ENCODE measurements around the gene TXNRD2. TPM values are rescaled to one million over a fixed set of nuclear protein-coding genes. Genes with fewer than 3 reads are reported as not detected.
"Not testable (repeated sequence)": the region's sequence is repeated elsewhere in the genome, so short reads cannot be mapped to it uniquely, and the experiment has no call there.

The TXNRD2 gene
- total RNA-seq, 1 experiment from 2014 or later: 39.9 TPM

DNA sequence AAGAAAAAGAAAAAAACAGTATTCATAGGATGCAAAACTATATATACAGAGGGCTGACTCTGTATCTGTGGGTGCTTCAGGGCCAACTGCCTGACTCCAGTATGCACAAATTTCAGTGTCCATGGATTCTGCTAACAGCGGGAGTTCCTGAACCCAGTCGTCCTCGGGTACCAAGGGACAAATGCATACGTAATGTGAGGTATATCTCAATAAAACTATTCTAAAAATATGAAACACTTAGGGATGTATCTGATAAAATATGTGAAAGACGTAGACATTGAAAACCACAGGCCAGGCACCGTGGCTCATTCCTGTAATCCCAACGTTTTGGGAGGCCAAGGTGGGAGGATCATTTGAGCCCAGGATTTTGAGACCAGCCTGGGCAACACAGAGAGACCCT is 13.9 kb downstream of the TXNRD2 start:
- no peaks in the 10 kb centered on the region for H3K9me3 Mint-ChIP-seq (ENCODE audit: unreplicated experiment)
- TF ChIP-seq, protein P1, sequence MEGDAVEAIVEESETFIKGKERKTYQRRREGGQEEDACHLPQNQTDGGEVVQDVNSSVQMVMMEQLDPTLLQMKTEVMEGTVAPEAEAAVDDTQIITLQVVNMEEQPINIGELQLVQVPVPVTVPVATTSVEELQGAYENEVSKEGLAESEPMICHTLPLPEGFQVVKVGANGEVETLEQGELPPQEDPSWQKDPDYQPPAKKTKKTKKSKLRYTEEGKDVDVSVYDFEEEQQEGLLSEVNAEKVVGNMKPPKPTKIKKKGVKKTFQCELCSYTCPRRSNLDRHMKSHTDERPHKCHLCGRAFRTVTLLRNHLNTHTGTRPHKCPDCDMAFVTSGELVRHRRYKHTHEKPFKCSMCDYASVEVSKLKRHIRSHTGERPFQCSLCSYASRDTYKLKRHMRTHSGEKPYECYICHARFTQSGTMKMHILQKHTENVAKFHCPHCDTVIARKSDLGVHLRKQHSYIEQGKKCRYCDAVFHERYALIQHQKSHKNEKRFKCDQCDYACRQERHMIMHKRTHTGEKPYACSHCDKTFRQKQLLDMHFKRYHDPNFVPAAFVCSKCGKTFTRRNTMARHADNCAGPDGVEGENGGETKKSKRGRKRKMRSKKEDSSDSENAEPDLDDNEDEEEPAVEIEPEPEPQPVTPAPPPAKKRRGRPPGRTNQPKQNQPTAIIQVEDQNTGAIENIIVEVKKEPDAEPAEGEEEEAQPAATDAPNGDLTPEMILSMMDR (IDR thresholded peaks at IDR 0.05; ENCODE audit: unreplicated experiment): no peak
- peaks cover 41% of the 10 kb centered on the region for H3K36me3 Mint-ChIP-seq (ENCODE audit: insufficient read depth, unreplicated experiment)
- ChIA-PET POLR2A (interaction anchor here (1.4 kb wide), 1 partner anchor 11 kb away, joined by 3 read pairs; no protein-coding TSS in a partner anchor), CTCF (no interaction called here)
- H3K4me1 Mint-ChIP-seq (ENCODE audit: insufficient read depth, unreplicated experiment): no peaks in the 10 kb centered on the region
- H3K27ac Mint-ChIP-seq (ENCODE audit: low read depth, unreplicated experiment): no peak overlapping the region
- DNase-seq (ENCODE audit: unreplicated experiment): no peak
- intact Hi-C loops (cut with micrococcal nuclease): no loop called here
- H3K27me3 Mint-ChIP-seq (ENCODE audit: insufficient read depth, unreplicated experiment): no peaks in the 10 kb centered on the region
- no TSS peak for BruUV-seq (replicated peaks)
- H3K4me3 Mint-ChIP-seq (ENCODE audit: unreplicated experiment): no peak overlapping the region

DNA sequence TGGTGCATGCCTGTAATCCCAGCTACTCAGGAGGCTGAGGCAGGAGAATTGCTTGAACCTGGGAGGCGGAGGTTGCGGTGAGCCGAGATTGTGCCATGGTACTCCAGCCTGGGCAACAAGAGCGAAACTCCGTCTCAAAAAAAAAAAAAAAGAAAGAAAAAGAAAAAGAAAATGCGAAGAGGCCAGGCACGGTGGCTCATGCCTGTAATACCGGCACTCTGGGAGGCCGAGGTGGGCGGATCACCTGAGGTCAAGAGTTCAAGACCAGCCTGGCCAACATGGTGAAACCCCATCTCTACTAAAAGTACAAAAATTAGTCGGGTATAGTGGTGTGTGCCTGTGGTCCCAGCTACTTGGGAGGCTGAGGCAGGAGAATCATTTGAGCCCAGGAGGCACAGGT is 15.6 kb downstream of the TXNRD2 start:
- CTCF ChIA-PET: interaction anchor here (0.6 to 1.3 kb wide), 3 partner anchors 16 to 389 kb away, joined by 3 to 4 read pairs (median 4); no protein-coding TSS in a partner anchor
- H3K4me1 Mint-ChIP-seq (ENCODE audit: insufficient read depth, unreplicated experiment); H3K27ac Mint-ChIP-seq (ENCODE audit: low read depth, unreplicated experiment); H3K27me3 Mint-ChIP-seq (ENCODE audit: insufficient read depth, unreplicated experiment); POLR2A ChIA-PET; BruUV-seq (replicated peaks); intact Hi-C loops (cut with micrococcal nuclease); H3K4me3 Mint-ChIP-seq (ENCODE audit: unreplicated experiment); DNase-seq (ENCODE audit: unreplicated experiment); H3K9me3 Mint-ChIP-seq (ENCODE audit: unreplicated experiment): not testable (repeated sequence)
- peaks cover 46% of the 10 kb centered on the region for H3K36me3 Mint-ChIP-seq (ENCODE audit: insufficient read depth, unreplicated experiment)

DNA sequence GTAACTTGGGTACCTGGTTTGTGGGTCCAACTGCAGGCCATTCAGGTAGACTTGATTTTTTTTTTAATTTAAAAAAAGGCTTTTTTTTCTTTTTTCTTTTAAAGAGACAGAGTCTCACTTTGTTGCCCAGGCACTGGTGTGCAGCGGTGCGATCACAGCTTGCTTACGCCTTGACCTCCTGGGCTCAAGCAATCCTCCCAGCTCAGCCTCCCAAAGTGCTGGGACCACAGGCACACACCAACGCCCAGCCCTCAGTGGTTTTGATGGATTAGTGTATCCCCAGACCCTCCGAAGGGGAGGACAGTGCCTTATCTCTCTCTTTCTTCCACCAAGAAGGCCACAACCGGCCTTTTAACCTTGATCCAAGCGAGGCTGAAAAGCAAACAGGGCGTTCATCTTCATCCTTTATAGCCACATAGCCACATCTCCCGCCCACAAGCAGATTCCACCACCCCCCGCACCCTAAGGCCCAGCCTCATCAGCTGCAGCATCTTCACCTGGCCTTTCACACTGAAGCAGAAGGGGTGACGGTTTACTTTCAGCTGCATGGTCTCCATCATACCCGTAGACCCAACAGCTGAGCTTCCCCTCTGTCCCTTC is 17.6 kb downstream of the TXNRD2 start:
- no peak overlapping the region for H3K4me3 Mint-ChIP-seq (ENCODE audit: unreplicated experiment)

DNA sequence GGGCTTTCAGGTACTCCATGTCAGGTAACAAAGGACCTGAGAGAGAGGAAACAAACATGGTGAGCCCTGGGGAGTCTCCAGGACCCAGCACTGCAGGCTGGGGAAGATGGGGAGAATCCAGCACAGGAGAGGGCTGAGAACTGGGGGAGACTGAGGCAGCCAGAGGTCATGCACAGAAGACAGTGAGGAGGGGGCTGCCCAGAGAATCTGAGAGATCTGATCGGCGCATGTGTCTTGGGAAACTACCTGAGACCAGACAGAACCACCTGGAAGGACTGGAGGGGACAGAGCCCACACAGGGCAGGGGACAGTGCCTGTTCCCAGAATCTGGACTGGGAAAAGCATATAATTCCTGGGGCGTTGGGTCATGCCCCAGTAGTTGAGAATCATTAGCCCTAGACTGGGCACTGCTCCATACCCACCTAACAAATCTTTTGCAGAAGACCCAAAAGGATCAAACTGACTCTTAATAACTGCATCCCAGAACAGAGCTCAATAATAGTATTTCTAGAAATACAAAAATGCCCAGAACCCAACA is 20.0 kb downstream of the TXNRD2 start:
- TF ChIP-seq, protein P1 (IDR thresholded peaks at IDR 0.05; ENCODE audit: unreplicated experiment): no peak
- no TSS peak for BruUV-seq (replicated peaks)
- intact Hi-C loops (cut with micrococcal nuclease): no loop called here
- no peaks in the 10 kb centered on the region for H3K9me3 Mint-ChIP-seq (ENCODE audit: unreplicated experiment)
- no peak overlapping the region for H3K4me3 Mint-ChIP-seq (ENCODE audit: unreplicated experiment)
- no peaks in the 10 kb centered on the region for H3K27me3 Mint-ChIP-seq (ENCODE audit: insufficient read depth, unreplicated experiment)
- DNase-seq (ENCODE audit: unreplicated experiment): no peak
- ChIA-PET POLR2A (no interaction called here), CTCF (interaction anchor here (1.3 kb wide), 1 partner anchor 26 kb away, joined by 5 read pairs; no protein-coding TSS in a partner anchor)
- H3K36me3 Mint-ChIP-seq (ENCODE audit: insufficient read depth, unreplicated experiment): peaks cover 52% of the 10 kb centered on the region
- H3K4me1 Mint-ChIP-seq (ENCODE audit: insufficient read depth, unreplicated experiment): no peaks in the 10 kb centered on the region
- H3K27ac Mint-ChIP-seq (ENCODE audit: low read depth, unreplicated experiment): no peak overlapping the region

More for the DNA sequence above, 17.6 kb downstream of the TXNRD2 start:
- POLR2A ChIA-PET: interaction anchor here (1.3 kb wide), 1 partner anchor 17 kb away, joined by 3 read pairs; the partner anchor contains the start of genes COMT and TXNRD2
- Mint-ChIP-seq H3K9me3 (ENCODE audit: unreplicated experiment) (no peaks in the 10 kb centered on the region), H3K27me3 (ENCODE audit: insufficient read depth, unreplicated experiment) (no peaks in the 10 kb centered on the region), H3K36me3 (ENCODE audit: insufficient read depth, unreplicated experiment) (peaks cover 50% of the 10 kb centered on the region), H3K27ac (ENCODE audit: low read depth, unreplicated experiment) (no peak overlapping the region), H3K4me1 (ENCODE audit: insufficient read depth, unreplicated experiment) (no peaks in the 10 kb centered on the region)
- intact Hi-C loops (cut with micrococcal nuclease): no loop called here
- DNase-seq (ENCODE audit: unreplicated experiment): no peak
- TF ChIP-seq, protein P1 (IDR thresholded peaks at IDR 0.05; ENCODE audit: unreplicated experiment): no peak
- BruUV-seq (replicated peaks): no TSS peak
- CTCF ChIA-PET: interaction anchor here (0.6 to 1.4 kb wide), 3 partner anchors 23 to 1794 kb away, joined by 5 to 9 read pairs (median 5); no protein-coding TSS in a partner anchor
